ENCODE measurements around the gene MTMR2. TPM values are rescaled to one million over a fixed set of nuclear protein-coding genes. Genes with fewer than 3 reads are reported as not detected.

Gene MTMR2
- total and polyA plus RNA-seq, 2 experiments from 2014 or later = 22.9 to 36.6 TPM

DNA sequence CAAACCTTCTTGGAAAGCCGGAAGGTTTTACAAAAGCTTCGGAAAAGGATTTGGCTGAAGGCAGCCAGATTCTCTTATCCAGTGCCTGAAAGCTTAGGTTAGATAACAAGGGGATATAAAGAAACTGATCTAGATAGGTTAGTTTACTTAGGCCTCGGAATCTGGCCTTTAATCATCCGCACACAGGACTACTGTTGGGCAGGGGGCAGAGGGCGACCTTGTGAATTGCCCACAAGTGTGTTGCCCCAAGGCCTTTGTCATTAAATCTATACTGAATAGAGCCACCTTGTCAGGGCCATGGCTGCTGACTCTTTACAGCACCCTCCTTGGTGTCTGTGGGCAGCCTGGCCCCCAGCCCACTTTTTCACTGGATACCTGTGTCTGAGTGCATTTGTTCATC, 9.7 kb upstream of the MTMR2 start:
- Histone ChIP-seq H3K4me1 (ENCODE audit: insufficient read depth) (no peaks in the 10 kb centered on the region), H2AFZ (no peak overlapping the region), H4K20me1 (ENCODE audit: insufficient read depth, poor library complexity, severe bottlenecking) (no peaks in the 10 kb centered on the region), H3K36me3 (replicated peaks; ENCODE audit: insufficient read depth, low read depth) (no peaks in the 10 kb centered on the region), H3K4me3 (no peak overlapping the region), H3K9me3 (ENCODE audit: low read depth) (no peaks in the 10 kb centered on the region), H3K4me2 (no peak overlapping the region), H3K79me2 (no peaks in the 10 kb centered on the region), H3K9me2 (replicated peaks; ENCODE audit: insufficient read depth) (no peaks in the 10 kb centered on the region), H3K27me3 (no peaks in the 10 kb centered on the region), H3K27ac (no peak overlapping the region)
- no peak for DNase-seq (ENCODE audit: low spot score)
- 49% methylated on average over 5 of the region's 5 CpGs for WGBS (ENCODE audit: low lambda C conversion rate, missing lambda C conversion rate)
- TF ChIP-seq EZH2phosphoT487 (IDR thresholded peaks at IDR 0.05; ENCODE audit: low read depth, severe bottlenecking, unreplicated experiment) (no peak), EZH2 (IDR thresholded peaks at IDR 0.05; ENCODE audit: borderline replicate concordance) (no peak)
- TF ChIP-seq, protein P1, sequence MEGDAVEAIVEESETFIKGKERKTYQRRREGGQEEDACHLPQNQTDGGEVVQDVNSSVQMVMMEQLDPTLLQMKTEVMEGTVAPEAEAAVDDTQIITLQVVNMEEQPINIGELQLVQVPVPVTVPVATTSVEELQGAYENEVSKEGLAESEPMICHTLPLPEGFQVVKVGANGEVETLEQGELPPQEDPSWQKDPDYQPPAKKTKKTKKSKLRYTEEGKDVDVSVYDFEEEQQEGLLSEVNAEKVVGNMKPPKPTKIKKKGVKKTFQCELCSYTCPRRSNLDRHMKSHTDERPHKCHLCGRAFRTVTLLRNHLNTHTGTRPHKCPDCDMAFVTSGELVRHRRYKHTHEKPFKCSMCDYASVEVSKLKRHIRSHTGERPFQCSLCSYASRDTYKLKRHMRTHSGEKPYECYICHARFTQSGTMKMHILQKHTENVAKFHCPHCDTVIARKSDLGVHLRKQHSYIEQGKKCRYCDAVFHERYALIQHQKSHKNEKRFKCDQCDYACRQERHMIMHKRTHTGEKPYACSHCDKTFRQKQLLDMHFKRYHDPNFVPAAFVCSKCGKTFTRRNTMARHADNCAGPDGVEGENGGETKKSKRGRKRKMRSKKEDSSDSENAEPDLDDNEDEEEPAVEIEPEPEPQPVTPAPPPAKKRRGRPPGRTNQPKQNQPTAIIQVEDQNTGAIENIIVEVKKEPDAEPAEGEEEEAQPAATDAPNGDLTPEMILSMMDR (IDR thresholded peaks at IDR 0.05; ENCODE audit: poor library complexity) = no peak

DNA sequence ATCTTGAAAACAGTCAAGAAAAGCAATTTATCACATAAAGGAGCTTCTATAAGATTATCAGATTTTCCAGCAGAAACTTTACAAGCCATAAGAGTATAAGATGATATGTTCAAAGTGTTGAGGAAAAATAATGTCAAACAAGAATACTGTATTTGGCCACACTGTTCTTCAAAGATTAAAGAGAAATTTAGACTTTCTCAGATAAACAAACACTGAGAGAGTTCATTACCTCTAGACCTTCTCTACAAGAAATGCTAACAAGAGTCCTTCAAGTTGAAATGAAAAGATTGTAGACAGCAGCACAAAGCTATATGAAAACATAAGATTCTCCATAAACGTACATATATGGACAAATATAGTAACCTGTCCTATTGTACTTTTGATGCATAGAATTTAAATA, 8.0 kb upstream of the MTMR2 start:
- Histone ChIP-seq H3K4me2 (no peak overlapping the region), H4K20me1 (ENCODE audit: insufficient read depth, poor library complexity, severe bottlenecking) (no peaks in the 10 kb centered on the region), H3K4me1 (ENCODE audit: insufficient read depth) (no peaks in the 10 kb centered on the region), H3K9me3 (ENCODE audit: low read depth) (no peaks in the 10 kb centered on the region), H3K4me3 (no peak overlapping the region), H3K27ac (no peak overlapping the region), H3K27me3 (no peaks in the 10 kb centered on the region), H2AFZ (no peak overlapping the region), H3K9me2 (replicated peaks; ENCODE audit: insufficient read depth) (no peaks in the 10 kb centered on the region), H3K36me3 (replicated peaks; ENCODE audit: insufficient read depth, low read depth) (no peaks in the 10 kb centered on the region), H3K79me2 (no peaks in the 10 kb centered on the region)
- 71% methylated on average over 1 of the region's 1 CpG for WGBS (ENCODE audit: low lambda C conversion rate, missing lambda C conversion rate)
- TF ChIP-seq EZH2 (IDR thresholded peaks at IDR 0.05; ENCODE audit: borderline replicate concordance) (no peak), EZH2phosphoT487 (IDR thresholded peaks at IDR 0.05; ENCODE audit: low read depth, severe bottlenecking, unreplicated experiment) (no peak)
- TF ChIP-seq, protein P1 (IDR thresholded peaks at IDR 0.05; ENCODE audit: poor library complexity) = no peak
- DNase-seq (ENCODE audit: low spot score) = no peak

DNA sequence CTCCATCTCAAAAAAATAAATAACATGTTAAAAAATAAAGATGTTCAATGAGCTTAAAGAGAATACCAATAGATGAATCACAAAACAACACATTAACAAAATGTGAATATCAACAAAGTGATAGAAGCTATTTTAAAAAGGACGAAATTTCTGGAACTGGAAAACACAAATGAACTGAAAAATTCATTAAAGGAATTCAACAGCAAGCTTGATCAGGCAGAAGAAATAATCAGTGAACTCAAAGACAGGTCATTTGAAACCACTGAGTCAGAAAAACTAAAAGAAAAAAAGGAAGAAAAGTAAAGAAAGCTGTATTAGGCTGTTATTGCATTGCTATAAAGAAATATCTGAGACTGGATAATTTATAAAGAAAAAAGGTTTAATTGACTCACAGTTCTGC, 7.0 kb upstream of the MTMR2 start:
- TF ChIP-seq, protein P1 (IDR thresholded peaks at IDR 0.05; ENCODE audit: poor library complexity) = no peak
- TF ChIP-seq EZH2 (IDR thresholded peaks at IDR 0.05; ENCODE audit: borderline replicate concordance) (no peak), EZH2phosphoT487 (IDR thresholded peaks at IDR 0.05; ENCODE audit: low read depth, severe bottlenecking, unreplicated experiment) (no peak)

DNA sequence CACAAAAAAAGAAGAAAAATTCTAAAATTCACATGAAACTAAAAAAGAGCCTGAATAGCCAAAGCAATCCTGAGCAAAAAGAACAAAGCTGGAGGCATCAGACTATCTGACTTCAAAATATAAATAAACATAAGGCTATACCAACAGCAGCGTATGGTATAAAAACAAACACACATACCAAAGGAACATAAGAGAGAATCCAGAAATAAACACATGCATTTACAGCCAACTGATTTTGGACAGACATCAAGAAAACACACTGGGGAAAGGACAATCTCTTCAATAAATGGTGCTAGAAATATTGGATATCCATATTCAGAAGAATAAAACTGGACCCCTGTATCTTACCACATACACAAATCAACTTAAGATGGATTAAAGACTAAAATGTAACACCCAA, 2.8 kb upstream of the MTMR2 start:
- TF ChIP-seq EZH2phosphoT487 (IDR thresholded peaks at IDR 0.05; ENCODE audit: low read depth, severe bottlenecking, unreplicated experiment) = no peak
- TF ChIP-seq EZH2 (IDR thresholded peaks at IDR 0.05; ENCODE audit: borderline replicate concordance) = no peak
- TF ChIP-seq, protein P1 (IDR thresholded peaks at IDR 0.05; ENCODE audit: poor library complexity) = no peak
- Histone ChIP-seq H2AFZ (no peak overlapping the region), H3K9me2 (replicated peaks; ENCODE audit: insufficient read depth) (no peaks in the 10 kb centered on the region), H3K36me3 (replicated peaks; ENCODE audit: insufficient read depth, low read depth) (no peaks in the 10 kb centered on the region), H4K20me1 (ENCODE audit: insufficient read depth, poor library complexity, severe bottlenecking) (no peaks in the 10 kb centered on the region), H3K4me3 (no peak overlapping the region), H3K79me2 (peaks cover 21% of the 10 kb centered on the region), H3K27ac (no peak overlapping the region), H3K27me3 (no peaks in the 10 kb centered on the region), H3K9me3 (ENCODE audit: low read depth) (no peaks in the 10 kb centered on the region), H3K4me1 (ENCODE audit: insufficient read depth) (peaks cover 3% of the 10 kb centered on the region), H3K4me2 (no peak overlapping the region)
- 75% methylated on average over 1 of the region's 1 CpG for WGBS (ENCODE audit: low lambda C conversion rate, missing lambda C conversion rate)
- no peak for DNase-seq (ENCODE audit: low spot score)

More for the DNA sequence above, 7.0 kb upstream of the MTMR2 start:
- H3K4me3 ChIP-seq = no peak overlapping the region
- no peaks in the 10 kb centered on the region for H4K20me1 ChIP-seq (ENCODE audit: insufficient read depth, poor library complexity, severe bottlenecking)
- H3K9me3 ChIP-seq (ENCODE audit: low read depth) = no peaks in the 10 kb centered on the region
- no peak for DNase-seq (ENCODE audit: low spot score)
- no peak overlapping the region for H2AFZ ChIP-seq
- H3K4me1 ChIP-seq (ENCODE audit: insufficient read depth) = no peaks in the 10 kb centered on the region
- H3K9me2 ChIP-seq (replicated peaks; ENCODE audit: insufficient read depth) = no peaks in the 10 kb centered on the region
- H3K36me3 ChIP-seq (replicated peaks; ENCODE audit: insufficient read depth, low read depth) = no peaks in the 10 kb centered on the region
- no peaks in the 10 kb centered on the region for H3K79me2 ChIP-seq
- no peaks in the 10 kb centered on the region for H3K27me3 ChIP-seq
- no peak overlapping the region for H3K27ac ChIP-seq
- 76% methylated on average over 1 of the region's 1 CpG for WGBS (ENCODE audit: low lambda C conversion rate, missing lambda C conversion rate)
- H3K4me2 ChIP-seq = no peak overlapping the region

Measured in hepatocyte (in vitro differentiated cells).